DMS53 (cell line): Measurements from ENCODE around the gene MAGEA3.
"Not testable (repeated sequence)": the region's sequence is repeated elsewhere in the genome, so short reads cannot be mapped to it uniquely, and the experiment has no call there.

Experiments
- DNase-seq: peaks from one replicate; lab custom pipeline; 2025; lab: John Stamatoyannopoulos, UW

Gene MAGEA3

DNA sequence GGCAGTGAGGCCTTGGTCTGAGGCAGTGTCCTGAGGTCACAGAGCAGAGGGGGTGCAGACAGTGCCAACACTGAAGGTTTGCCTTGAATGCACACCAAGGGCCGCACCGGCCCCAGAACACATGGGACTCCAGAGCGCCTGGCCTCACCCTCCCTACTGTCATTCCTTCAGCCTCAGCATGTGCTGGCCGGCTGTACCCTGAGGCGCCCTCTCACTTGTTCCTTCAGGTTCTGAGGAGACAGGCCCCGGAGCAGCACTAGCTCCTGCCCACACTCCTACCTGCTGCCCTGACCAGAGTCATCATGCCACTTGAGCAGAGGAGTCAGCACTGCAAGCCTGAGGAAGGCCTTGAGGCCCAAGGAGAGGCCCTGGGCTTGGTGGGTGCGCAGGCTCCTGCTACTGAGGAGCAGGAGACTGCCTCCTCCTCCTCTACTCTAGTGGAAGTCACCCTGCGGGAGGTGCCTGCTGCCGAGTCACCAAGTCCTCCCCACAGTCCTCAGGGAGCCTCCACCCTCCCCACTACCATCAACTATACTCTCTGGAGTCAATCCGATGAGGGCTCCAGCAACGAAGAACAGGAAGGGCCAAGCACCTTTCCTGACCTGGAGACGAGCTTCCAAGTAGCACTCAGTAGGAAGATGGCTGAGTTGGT lies 37.4 kb downstream of the MAGEA3 start:
- no peak for DNase-seq

- not testable (repeated sequence) for DNase-seq
These were observed 37.9 kb downstream of the MAGEA3 start for GRCh38 chrX:152736528-152736927.

- no peak for DNase-seq
These were observed 40.0 kb downstream of the MAGEA3 start for GRCh38 chrX:152738560-152738959.
